K562 (cell line): ENCODE data around the gene LGALS3BP. TPM values are rescaled to one million over a fixed set of nuclear protein-coding genes. Genes with fewer than 3 reads are reported as not detected.

Experiments used
- L3MBTL2 ChIP-seq: fragments of 450-650 bp; IDR thresholded peaks from 2 replicates; pipeline ENCODE4 v1.6.1; 2016; ENCODE audit warnings: mild to moderate bottlenecking, moderate library complexity
- MCM3 ChIP-seq: fragments of 450-650 bp; IDR thresholded peaks from 2 replicates; pipeline ENCODE4 v1.6.1; 2016
- MNT ChIP-seq, 2 experiments: fragments of 450-650 bp; conservative IDR thresholded peaks; 2 replicates each; pipeline ENCODE4 v1.6.1; 2017; ENCODE audit warnings: mild to moderate bottlenecking in 2 of 2, moderate library complexity in 2 of 2
- NCOA4 ChIP-seq: fragments of 450-650 bp; IDR thresholded peaks from 2 replicates; pipeline ENCODE4 v1.6.1; 2018; ENCODE audit warnings: mild to moderate bottlenecking; ENCODE audit not compliant: partially characterized antibody
- PATZ1 ChIP-seq: fragments of 250-450 bp; sonication (Bioruptor Pico); IDR thresholded peaks from 2 replicates; pipeline ENCODE4 v1.5.0; 2020; ENCODE audit warnings: mild to moderate bottlenecking, borderline replicate concordance
- SMC3 ChIP-seq: conservative IDR thresholded peaks from 2 replicates; pipeline ENCODE4 v1.6.1; 2011; ENCODE audit warnings: low read depth, low read length, improper control_type of control experiment; ENCODE audit not compliant: insufficient read depth
- SP2 ChIP-seq: IDR thresholded peaks from 2 replicates; pipeline ENCODE4 v1.6.1; 2011; ENCODE audit warnings: mild to moderate bottlenecking, low read depth, low read length, moderate library complexity; ENCODE audit not compliant: poor library complexity, severe bottlenecking; ENCODE audit errors: extremely low read depth
- polyA plus RNA-seq, 8 experiments: library from polyadenylated mRNA; depleted of rRNA in 4 of 8; stranded (reverse) in 5 of 8; unstranded in 3 of 8; fragments of >200 nt; fragmentation: Nextera tagmentation in 2 of 8; fragmentation: Illumina TruSeq in 1 of 8; extraction: Ambion mirVana in 2 of 8; extraction: Trizol in 1 of 8; gene quantifications; 2 replicates each; pipeline versions ENCODE4 v1.2.1 to v1.2.3, GENCODE V29; 2011 to 2014; ENCODE audit warnings: inconsistent platforms in 1 of 8, missing spikeins in 1 of 8
- total RNA-seq, 7 experiments: library from RNA; depleted of rRNA in 6 of 7; stranded (reverse); fragments of >200 nt in 6 of 7; fragmentation: Illumina TruSeq in 2 of 7; extraction: Trizol in 2 of 7; gene quantifications; 2 replicates each; pipeline versions ENCODE4 v1.2.1 to v1.2.3, GENCODE V29; 2011 to 2021; ENCODE audit warnings: low replicate concordance in 1 of 7
- TF ChIP-seq, protein P1 (sequence below): sonication (generic); formaldehyde crosslinking; IDR thresholded peaks from 2 replicates; pipeline ENCODE4 v1.8.1; 2022; ENCODE audit warnings: missing genetic modification reagents
- TF ChIP-seq, protein P2 (sequence below): fragments of 250-450 bp; sonication (Bioruptor Pico); IDR thresholded peaks from 2 replicates; pipeline ENCODE4 v1.4.0; 2020; ENCODE audit warnings: mild to moderate bottlenecking, moderate library complexity

LGALS3BP gene
- total and polyA plus RNA-seq, 9 of the 15 experiments (the other 6 are each of a cell fraction or from before 2014, with no cell fraction given) = 0.39 to 5.3 (median 3.2) TPM

DNA sequence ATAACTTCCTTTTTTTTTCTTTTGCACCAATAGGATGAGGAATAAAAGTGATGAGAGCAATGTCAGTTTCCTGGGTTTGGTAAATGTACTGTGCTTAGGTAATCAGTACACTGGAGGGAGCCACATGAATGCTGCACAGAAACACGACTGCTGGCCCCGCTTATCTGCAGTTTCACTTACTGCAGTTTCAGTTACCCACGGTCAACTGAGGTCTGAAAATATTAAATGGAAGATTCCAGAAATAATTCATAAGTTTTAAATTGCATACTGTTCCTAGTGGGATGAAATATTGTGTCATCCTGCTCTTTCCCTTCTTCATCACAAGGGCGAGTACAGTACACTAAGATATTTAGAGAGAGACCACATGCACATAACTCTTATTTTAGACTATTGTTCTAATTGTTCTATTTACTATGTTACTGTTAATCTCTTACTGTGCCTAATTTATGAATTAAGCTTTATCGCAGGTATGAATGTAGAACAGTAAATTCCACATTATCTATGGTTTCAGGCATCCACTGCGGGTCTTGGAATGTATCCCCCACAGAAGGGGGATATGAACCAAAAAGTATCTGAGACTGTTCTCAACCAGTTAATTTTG lies 6.4 kb upstream of the LGALS3BP start (continued):
- TF ChIP-seq MCM3 (no peak), PATZ1 (CRISPR knock-in tag) (no peak), L3MBTL2 (peak; percentile 59; the same call in 1 of the 2 replicates), MNT (conservative IDR thresholded peaks at IDR 0.05) (peak in 1 of 2 experiments; percentile 21; a peak in 1 of 4 replicates), SMC3 (0 out of 2 replicates have a peak, but pooled peaks have one; percentile 11), SP2 (no peak), NCOA4 (no peak)
- TF ChIP-seq, protein P1, sequence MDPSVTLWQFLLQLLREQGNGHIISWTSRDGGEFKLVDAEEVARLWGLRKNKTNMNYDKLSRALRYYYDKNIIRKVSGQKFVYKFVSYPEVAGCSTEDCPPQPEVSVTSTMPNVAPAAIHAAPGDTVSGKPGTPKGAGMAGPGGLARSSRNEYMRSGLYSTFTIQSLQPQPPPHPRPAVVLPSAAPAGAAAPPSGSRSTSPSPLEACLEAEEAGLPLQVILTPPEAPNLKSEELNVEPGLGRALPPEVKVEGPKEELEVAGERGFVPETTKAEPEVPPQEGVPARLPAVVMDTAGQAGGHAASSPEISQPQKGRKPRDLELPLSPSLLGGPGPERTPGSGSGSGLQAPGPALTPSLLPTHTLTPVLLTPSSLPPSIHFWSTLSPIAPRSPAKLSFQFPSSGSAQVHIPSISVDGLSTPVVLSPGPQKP (CRISPR knock-in tag) = no peak
- TF ChIP-seq, protein P2, sequence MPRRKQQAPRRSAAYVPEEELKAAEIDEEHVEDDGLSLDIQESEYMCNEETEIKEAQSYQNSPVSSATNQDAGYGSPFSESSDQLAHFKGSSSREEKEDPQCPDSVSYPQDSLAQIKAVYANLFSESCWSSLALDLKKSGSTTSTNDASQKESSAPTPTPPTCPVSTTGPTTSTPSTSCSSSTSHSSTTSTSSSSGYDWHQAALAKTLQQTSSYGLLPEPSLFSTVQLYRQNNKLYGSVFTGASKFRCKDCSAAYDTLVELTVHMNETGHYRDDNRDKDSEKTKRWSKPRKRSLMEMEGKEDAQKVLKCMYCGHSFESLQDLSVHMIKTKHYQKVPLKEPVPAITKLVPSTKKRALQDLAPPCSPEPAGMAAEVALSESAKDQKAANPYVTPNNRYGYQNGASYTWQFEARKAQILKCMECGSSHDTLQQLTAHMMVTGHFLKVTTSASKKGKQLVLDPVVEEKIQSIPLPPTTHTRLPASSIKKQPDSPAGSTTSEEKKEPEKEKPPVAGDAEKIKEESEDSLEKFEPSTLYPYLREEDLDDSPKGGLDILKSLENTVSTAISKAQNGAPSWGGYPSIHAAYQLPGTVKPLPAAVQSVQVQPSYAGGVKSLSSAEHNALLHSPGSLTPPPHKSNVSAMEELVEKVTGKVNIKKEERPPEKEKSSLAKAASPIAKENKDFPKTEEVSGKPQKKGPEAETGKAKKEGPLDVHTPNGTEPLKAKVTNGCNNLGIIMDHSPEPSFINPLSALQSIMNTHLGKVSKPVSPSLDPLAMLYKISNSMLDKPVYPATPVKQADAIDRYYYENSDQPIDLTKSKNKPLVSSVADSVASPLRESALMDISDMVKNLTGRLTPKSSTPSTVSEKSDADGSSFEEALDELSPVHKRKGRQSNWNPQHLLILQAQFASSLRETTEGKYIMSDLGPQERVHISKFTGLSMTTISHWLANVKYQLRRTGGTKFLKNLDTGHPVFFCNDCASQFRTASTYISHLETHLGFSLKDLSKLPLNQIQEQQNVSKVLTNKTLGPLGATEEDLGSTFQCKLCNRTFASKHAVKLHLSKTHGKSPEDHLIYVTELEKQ = 0 out of 2 replicates have a peak, but pooled peaks have one; percentile 17
